Medulla oblongata (tissue), 1 donor: Measurements from ENCODE around the gene PPP1R1B.

Experiments used
- DNase-seq: peaks from one replicate; pipeline ENCODE4 v3.0.0-alpha.2; 2015; ENCODE audit errors: extremely low spot score

Gene PPP1R1B

GRCh38 chr17:39600288-39600996, 26.3 kb upstream of the PPP1R1B start:
- DNase-seq: no peak

- no peak for DNase-seq
These were observed 25.7 kb upstream of the PPP1R1B start for GRCh38 chr17:39600997-39601597.

GRCh38 chr17:39601758-39602532, 24.8 kb upstream of the PPP1R1B start:
- no peak for DNase-seq

GRCh38 chr17:39602533-39603303, 24.0 kb upstream of the PPP1R1B start:
- DNase-seq: no peak

GRCh38 chr17:39603304-39604016, 23.3 kb upstream of the PPP1R1B start:
- no peak for DNase-seq

- DNase-seq: no peak
These were observed 21.8 kb upstream of the PPP1R1B start for GRCh38 chr17:39604911-39605491.

- DNase-seq: no peak
These were observed 21.0 kb upstream of the PPP1R1B start for GRCh38 chr17:39605492-39606433.

- no peak for DNase-seq
These were observed 20.2 kb upstream of the PPP1R1B start for GRCh38 chr17:39606434-39607056.

- no peak for DNase-seq
These were observed 19.5 kb upstream of the PPP1R1B start for GRCh38 chr17:39607057-39607850.

- DNase-seq: no peak
These were observed 19.0 kb upstream of the PPP1R1B start, which contains the start of gene NEUROD2 for GRCh38 chr17:39607851-39608130. NEUROD2 (minus strand) TSS chr17:39607920; CDS start chr17:39606599, 1,321 bp downstream.

GRCh38 chr17:39608142-39608981, 18.4 kb upstream of the PPP1R1B start:
- DNase-seq: no peak

GRCh38 chr17:39609416-39610025, 17.2 kb upstream of the PPP1R1B start:
- no peak for DNase-seq

- no peak for DNase-seq
These were observed 15.2 kb upstream of the PPP1R1B start for GRCh38 chr17:39611401-39612112.

- DNase-seq: no peak
These were observed 14.4 kb upstream of the PPP1R1B start for GRCh38 chr17:39612291-39612894.

GRCh38 chr17:39612935-39613464, 13.8 kb upstream of the PPP1R1B start:
- no peak for DNase-seq

- no peak for DNase-seq
These were observed 12.1 kb upstream of the PPP1R1B start for GRCh38 chr17:39614545-39615157.
